GM12865 (cell line): ENCODE measurements around the gene HERC4.
"Not testable (repeated sequence)": the region's sequence is repeated elsewhere in the genome, so short reads cannot be mapped to it uniquely, and the experiment has no call there.

ENCODE experiments used
- DNase-seq: peaks from one replicate; pipeline ENCODE4 v3.0.0; 2010; ENCODE audit warnings: low read depth
- H3K4me3 ChIP-seq: 2 replicates; pipeline ENCODE4 v1.5.1; 2011; ENCODE audit warnings: mild to moderate bottlenecking, low read depth, low read length, control low read depth
- CTCF ChIP-seq: IDR thresholded peaks from 2 replicates; pipeline ENCODE4 v1.5.1; 2011; ENCODE audit warnings: low read length, control low read depth, low read depth, inconsistent platforms; ENCODE audit not compliant: insufficient read depth; ENCODE audit errors: missing control alignments

The HERC4 gene

GRCh38 chr10:67988606-67989005 lies 86.5 kb downstream of the HERC4 start:
- DNase-seq, result no peak
- no peak for TF ChIP-seq CTCF

GRCh38 chr10:67982603-67983002 lies 92.5 kb downstream of the HERC4 start:
- not testable (repeated sequence) for H3K4me3 ChIP-seq, DNase-seq

More at GRCh38 chr10:67988606-67989005, 86.5 kb downstream of the HERC4 start:
- H3K4me3 ChIP-seq, result no peak overlapping the region

- no peak for DNase-seq
- no peak overlapping the region for H3K4me3 ChIP-seq
- no peak for TF ChIP-seq CTCF
Measured at GRCh38 chr10:67978749-67979148, 96.3 kb downstream of the HERC4 start.

- H3K4me3 ChIP-seq, result no peak overlapping the region
- no peak for DNase-seq
- no peak for TF ChIP-seq CTCF
Measured at GRCh38 chr10:67977251-67977650, 97.8 kb downstream of the HERC4 start.

GRCh38 chr10:67976292-67977245 lies 98.5 kb downstream of the HERC4 start:
- TF ChIP-seq CTCF, result no peak
- no peak for DNase-seq
- no peak overlapping the region for H3K4me3 ChIP-seq

GRCh38 chr10:67975871-67976270 lies 99.2 kb downstream of the HERC4 start:
- H3K4me3 ChIP-seq, result no peak overlapping the region
- no peak for DNase-seq
- no peak for TF ChIP-seq CTCF

GRCh38 chr10:67971311-67971710 lies 103.8 kb downstream of the HERC4 start:
- DNase-seq, result no peak
- H3K4me3 ChIP-seq, result no peak overlapping the region
- TF ChIP-seq CTCF, result no peak
